ENCODE results near the gene TNK2.

TNK2 gene

GRCh38 chr3:195889870-195890295, 18.5 kb downstream of the TNK2 start:
- no peak overlapping the region for H3K4me3 ChIP-seq (ENCODE audit: low read depth, low read length)
- TF ChIP-seq, protein P1, sequence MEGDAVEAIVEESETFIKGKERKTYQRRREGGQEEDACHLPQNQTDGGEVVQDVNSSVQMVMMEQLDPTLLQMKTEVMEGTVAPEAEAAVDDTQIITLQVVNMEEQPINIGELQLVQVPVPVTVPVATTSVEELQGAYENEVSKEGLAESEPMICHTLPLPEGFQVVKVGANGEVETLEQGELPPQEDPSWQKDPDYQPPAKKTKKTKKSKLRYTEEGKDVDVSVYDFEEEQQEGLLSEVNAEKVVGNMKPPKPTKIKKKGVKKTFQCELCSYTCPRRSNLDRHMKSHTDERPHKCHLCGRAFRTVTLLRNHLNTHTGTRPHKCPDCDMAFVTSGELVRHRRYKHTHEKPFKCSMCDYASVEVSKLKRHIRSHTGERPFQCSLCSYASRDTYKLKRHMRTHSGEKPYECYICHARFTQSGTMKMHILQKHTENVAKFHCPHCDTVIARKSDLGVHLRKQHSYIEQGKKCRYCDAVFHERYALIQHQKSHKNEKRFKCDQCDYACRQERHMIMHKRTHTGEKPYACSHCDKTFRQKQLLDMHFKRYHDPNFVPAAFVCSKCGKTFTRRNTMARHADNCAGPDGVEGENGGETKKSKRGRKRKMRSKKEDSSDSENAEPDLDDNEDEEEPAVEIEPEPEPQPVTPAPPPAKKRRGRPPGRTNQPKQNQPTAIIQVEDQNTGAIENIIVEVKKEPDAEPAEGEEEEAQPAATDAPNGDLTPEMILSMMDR (IDR thresholded peaks at IDR 0.05; ENCODE audit: low read depth, low read length) = no peak

GRCh38 chr3:195888981-195889869, 19.1 kb downstream of the TNK2 start:
- H3K4me3 ChIP-seq (ENCODE audit: low read depth, low read length) = no peak overlapping the region
- TF ChIP-seq, protein P1 (IDR thresholded peaks at IDR 0.05; ENCODE audit: low read depth, low read length) = no peak

DNA sequence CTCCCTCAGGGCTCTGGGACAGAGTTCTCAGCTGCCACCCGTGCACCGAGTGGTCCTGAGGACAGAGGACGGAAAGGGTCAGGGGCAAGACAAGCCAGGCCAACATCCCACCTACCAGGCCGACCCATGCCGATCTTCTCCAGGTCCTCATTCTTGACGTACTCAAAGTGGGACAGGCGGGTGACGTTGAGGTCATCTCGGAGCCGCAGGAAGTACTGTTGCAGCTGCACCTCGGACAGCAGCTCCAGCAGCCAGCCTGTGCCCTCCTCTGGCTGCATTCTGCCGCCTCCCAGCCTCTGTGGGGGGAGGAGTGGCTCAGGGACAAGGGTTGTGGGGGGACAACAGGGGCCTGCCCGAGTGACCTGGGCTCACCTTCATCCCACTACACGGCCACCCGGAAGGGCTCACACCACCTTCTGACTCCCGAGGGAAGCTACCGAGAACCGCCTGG, 20.0 kb downstream of the TNK2 start:
- no peak overlapping the region for H3K4me3 ChIP-seq (ENCODE audit: low read depth, low read length)
- TF ChIP-seq, protein P1 (IDR thresholded peaks at IDR 0.05; ENCODE audit: low read depth, low read length) = no peak

- H3K4me3 ChIP-seq (ENCODE audit: low read depth, low read length) = no peak overlapping the region
- TF ChIP-seq, protein P1 (IDR thresholded peaks at IDR 0.05; ENCODE audit: low read depth, low read length) = no peak
Measured at GRCh38 chr3:195887670-195888069, 20.7 kb downstream of the TNK2 start.

- TF ChIP-seq, protein P1 (IDR thresholded peaks at IDR 0.05; ENCODE audit: low read depth, low read length) = no peak
- H3K4me3 ChIP-seq (ENCODE audit: low read depth, low read length) = no peak overlapping the region
Measured at GRCh38 chr3:195886181-195887141, 21.9 kb downstream of the TNK2 start.

- TF ChIP-seq, protein P1 (IDR thresholded peaks at IDR 0.05; ENCODE audit: low read depth, low read length) = no peak
- no peak overlapping the region for H3K4me3 ChIP-seq (ENCODE audit: low read depth, low read length)
Measured at GRCh38 chr3:195885036-195885891, 23.1 kb downstream of the TNK2 start.

Data from WI38 (cell line).